T-cell (primary cell): ENCODE data around the gene NPB. TPM values are rescaled to one million over a fixed set of nuclear protein-coding genes. Genes with fewer than 3 reads are reported as not detected.

ENCODE experiments used
- ATAC-seq, 4 experiments: fragments of 200-7000 bp in 3 of 4; fragments of 150-1000 bp in 1 of 4; cut with Tn5 transposase; replicated peaks in 1 of 4; 1 replicate in 3 of 4; 2 replicates in 1 of 4; pipeline ENCODE4 v1.10.0; 2021; ENCODE audit warnings: moderate library complexity in 3 of 4, mild to moderate bottlenecking in 2 of 4, moderate number of reproducible peaks in 1 of 4
- CTCF ChIA-PET, 2 donors: fragments of 300-600 bp; sonication (Branson Sonifier 250); formaldehyde crosslinking; loops; one replicate each; lab custom pipeline; 2022; ENCODE audit warnings: antibody characterized with exemption in 2 of 2; lab: Charles Lee
- POLR2A ChIA-PET, 2 donors: fragments of 300-600 bp; sonication (Branson Sonifier 250); formaldehyde crosslinking; loops; one replicate each; lab custom pipeline; 2022; ENCODE audit warnings: antibody characterized with exemption in 2 of 2; lab: Charles Lee
- DNase-seq, 35 experiments: peaks; one replicate each; pipeline versions ENCODE4 v3.0.0 to v3.0.0-alpha.2; 2013 to 2023
- H3K27ac ChIP-seq: one replicate; pipeline ENCODE4 v1.5.1; 2013; ENCODE audit warnings: low read length
- H3K27me3 ChIP-seq, 2 experiments: replicated peaks in 1 of 2; 1 replicate in 1 of 2; 2 replicates in 1 of 2; pipeline versions ENCODE4 v1.6.1 to v1.7.0; 2013; ENCODE audit warnings: low read length in 1 of 2, mixed read lengths in 1 of 2; ENCODE audit not compliant: control insufficient read depth in 2 of 2, insufficient read depth in 2 of 2; ENCODE audit errors: extremely low read depth in 1 of 2
- H3K36me3 ChIP-seq, 2 donors: 1 replicate in 1 of 2; 2 replicates in 1 of 2; pipeline versions ENCODE4 v1.6.1 to v1.7.0; 2013; ENCODE audit warnings: low read length in 1 of 2; ENCODE audit not compliant: control insufficient read depth in 2 of 2, insufficient read depth in 1 of 2; ENCODE audit errors: extremely low read depth in 1 of 2
- H3K4me1 ChIP-seq, 2 experiments: 1 replicate in 1 of 2; 2 replicates in 1 of 2; pipeline versions ENCODE4 v1.6.1 to v1.7.0; 2013; ENCODE audit warnings: low read length in 2 of 2, mixed read lengths in 1 of 2; ENCODE audit not compliant: insufficient read depth in 2 of 2, control insufficient read depth in 1 of 2; ENCODE audit errors: extremely low read depth in 1 of 2
- H3K4me3 ChIP-seq, 2 donors: 1 replicate in 1 of 2; 2 replicates in 1 of 2; pipeline versions ENCODE4 v1.5.1 to v1.7.0; 2013; ENCODE audit warnings: mild to moderate bottlenecking in 2 of 2, low read length in 1 of 2, moderate library complexity in 1 of 2; ENCODE audit not compliant: control insufficient read depth in 1 of 2; ENCODE audit errors: extremely low read depth in 1 of 2
- H3K9me3 ChIP-seq: 2 replicates; pipeline ENCODE4 v1.7.0; 2013
- H3K27ac Mint-ChIP-seq, 2 donors: one replicate each; pipeline ENCODE4 v1.8.0; 2020 to 2021; ENCODE audit warnings: mild to moderate bottlenecking in 2 of 2, mixed read lengths in 2 of 2
- H3K27me3 Mint-ChIP-seq, 2 donors: one replicate each; pipeline ENCODE4 v1.8.0; 2021 to 2022; ENCODE audit warnings: mixed read lengths in 2 of 2
- H3K36me3 Mint-ChIP-seq: one replicate; pipeline ENCODE4 v1.8.0; 2021; ENCODE audit warnings: mixed read lengths
- H3K4me1 Mint-ChIP-seq, 3 donors: one replicate each; pipeline ENCODE4 v1.8.0; 2020 to 2022; ENCODE audit warnings: mixed read lengths in 3 of 3, mild to moderate bottlenecking in 1 of 3
- H3K4me3 Mint-ChIP-seq, 3 donors: one replicate each; pipeline ENCODE4 v1.8.0; 2020 to 2022; ENCODE audit warnings: mild to moderate bottlenecking in 3 of 3, mixed read lengths in 3 of 3, moderate library complexity in 3 of 3
- H3K9me3 Mint-ChIP-seq, 3 donors: one replicate each; pipeline ENCODE4 v1.8.0; 2020 to 2022; ENCODE audit warnings: mixed read lengths in 3 of 3
- WGBS: methylation state at CpG from one replicate; pipeline ENCODE4 v1.1.5; 2013; ENCODE audit warnings: missing lambda C conversion rate; ENCODE audit not compliant: insufficient coverage; 5-methylcytosine and 5-hydroxymethylcytosine counted together
- total RNA-seq, 35 experiments: library from RNA in 6 of 35; stranded (reverse) in 6 of 35; fragments of 120-200 nt in 1 of 35; gene quantifications; one replicate each; pipeline versions ENCODE4 v1.2.1 to v1.2.4 and lab custom pipeline; 2013 to 2026

NPB gene
- total RNA-seq, 5 donors from 2014 or later (not counting 1 experiment from before 2014, with no cell fraction given), result 0.16 to 0.51 (median 0.41) TPM

DNA sequence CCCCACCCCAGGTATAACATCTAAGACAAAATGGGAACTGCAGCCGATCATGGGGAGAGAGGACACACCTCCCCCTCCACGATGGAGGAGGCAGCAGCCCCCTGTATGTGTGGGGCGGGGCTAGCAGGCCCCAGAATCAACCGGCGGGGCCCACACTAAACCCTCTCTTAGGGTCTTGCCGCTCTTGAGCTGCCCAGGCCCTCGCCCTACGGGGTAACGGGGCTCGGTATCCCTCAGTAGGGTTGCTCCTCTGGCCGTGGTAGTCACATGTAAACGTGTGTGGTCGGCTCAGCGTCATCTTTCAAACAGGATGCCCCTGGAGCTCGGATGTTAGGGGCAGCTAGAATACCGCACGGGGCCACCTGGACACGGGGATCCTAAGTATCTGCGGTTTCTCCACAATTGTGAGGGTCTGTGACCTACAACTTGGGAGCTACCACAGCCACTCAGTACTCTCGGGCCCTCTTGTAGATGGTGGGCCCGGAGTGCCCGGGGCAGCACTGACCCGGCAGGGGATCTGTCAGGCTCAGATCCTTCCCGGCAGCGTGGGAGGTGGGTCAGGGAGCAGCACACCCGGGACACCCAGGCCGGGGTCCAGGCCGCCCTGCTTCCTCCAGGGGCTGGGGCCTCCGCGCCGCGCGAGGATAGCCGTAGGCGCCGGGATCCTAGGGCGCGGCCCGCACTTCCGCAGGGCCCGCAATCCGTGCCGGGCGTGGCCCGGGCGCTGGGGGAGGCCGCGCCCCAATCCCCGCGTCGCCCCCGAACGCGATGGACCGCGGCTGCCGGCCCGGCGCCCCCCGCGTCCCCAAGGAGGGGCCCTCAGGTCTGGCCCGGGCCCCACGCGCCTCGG is 31.7 kb upstream of the NPB start:
- no peaks in the 10 kb centered on the region for H3K9me3 ChIP-seq
- POLR2A ChIA-PET, result no interaction called here
- CTCF ChIA-PET, result interaction anchor here in 1 of 2 donors (0.7 kb wide), 1 partner anchor 80 kb away, joined by 4 read pairs; no protein-coding TSS in a partner anchor
- H3K36me3 ChIP-seq, result peaks cover 7 to 30% of the 10 kb centered on the region in 2 donors
- Mint-ChIP-seq H3K27ac (peak overlapping the region; percentile 87 to 88), H3K4me3 (peak overlapping the region; percentile 81 to 84 (median 82)), H3K36me3 (no peaks in the 10 kb centered on the region), H3K9me3 (no peaks in the 10 kb centered on the region), H3K4me1 (peaks cover 34 to 52% (median 39%) of the 10 kb centered on the region in 3 donors), H3K27me3 (no peaks in the 10 kb centered on the region)
- ATAC-seq (peak; percentile 26 to 53 (median 42)), DNase-seq (peak in 11 of 35 experiments; percentile 20 to 62 (median 38))
- peak overlapping the region; percentile 69 for H3K27ac ChIP-seq
- WGBS, result under 1% methylated on average over 61 of the region's 65 CpGs
- peaks cover 10 to 66% of the 10 kb centered on the region in 2 experiments for H3K4me1 ChIP-seq
- H3K4me3 ChIP-seq, result peak overlapping the region; percentile 62 to 81
- no peaks in the 10 kb centered on the region for H3K27me3 ChIP-seq

DNA sequence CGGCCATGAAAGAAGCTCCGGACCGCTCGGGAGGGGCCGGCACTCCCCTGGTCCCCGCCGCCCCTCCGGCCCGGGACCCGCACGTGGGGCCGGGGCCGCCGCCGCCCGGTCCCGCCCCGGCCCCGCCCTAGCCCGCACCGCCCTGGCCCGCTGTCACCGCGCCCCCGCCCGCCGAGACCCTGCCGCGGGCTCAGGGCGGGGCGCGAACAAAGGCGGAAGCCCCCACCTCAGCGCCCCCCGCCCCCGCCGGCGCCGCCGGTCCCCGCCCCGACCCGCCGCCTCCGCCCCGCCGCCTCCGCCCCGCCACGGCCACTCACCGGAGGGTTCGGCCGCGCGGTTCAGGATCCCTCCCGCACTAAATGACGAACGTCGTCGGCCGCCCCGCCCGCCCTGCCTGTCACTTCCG is 31.1 kb upstream of the NPB start, which contains the start of gene ARHGDIA:
Gene ARHGDIA, minus strand, starts transcription at position 357 of the 406 bp plus-strand sequence. CDS start 1,407 bp downstream, outside the sequence.
- DNase-seq (no peak), ATAC-seq (peak; percentile 70 to 79 (median 72))
- Mint-ChIP-seq H3K27ac (peak within 1 kb of the TSS; percentile 93), H3K4me3 (peak within 1 kb of the TSS; percentile 81 to 86 (median 83)), H3K4me1 (peaks cover 32 to 49% (median 39%) of the 10 kb centered on the region in 3 donors), H3K36me3 (no peaks in the 10 kb centered on the region), H3K9me3 (no peaks in the 10 kb centered on the region), H3K27me3 (no peaks in the 10 kb centered on the region)
- H3K4me3 ChIP-seq, result peak within 1 kb of the TSS; percentile 81 to 94
- H3K27me3 ChIP-seq, result no peaks in the 10 kb centered on the region
- H3K9me3 ChIP-seq, result no peaks in the 10 kb centered on the region
- under 1% methylated on average over 47 of the region's 64 CpGs for WGBS
- H3K27ac ChIP-seq, result peak within 1 kb of the TSS; percentile 98
- H3K36me3 ChIP-seq, result peaks cover 7 to 30% of the 10 kb centered on the region in 2 donors
- CTCF ChIA-PET, result no interaction called here
- POLR2A ChIA-PET, result no interaction called here
- peaks cover 10 to 66% of the 10 kb centered on the region in 2 experiments for H3K4me1 ChIP-seq

DNA sequence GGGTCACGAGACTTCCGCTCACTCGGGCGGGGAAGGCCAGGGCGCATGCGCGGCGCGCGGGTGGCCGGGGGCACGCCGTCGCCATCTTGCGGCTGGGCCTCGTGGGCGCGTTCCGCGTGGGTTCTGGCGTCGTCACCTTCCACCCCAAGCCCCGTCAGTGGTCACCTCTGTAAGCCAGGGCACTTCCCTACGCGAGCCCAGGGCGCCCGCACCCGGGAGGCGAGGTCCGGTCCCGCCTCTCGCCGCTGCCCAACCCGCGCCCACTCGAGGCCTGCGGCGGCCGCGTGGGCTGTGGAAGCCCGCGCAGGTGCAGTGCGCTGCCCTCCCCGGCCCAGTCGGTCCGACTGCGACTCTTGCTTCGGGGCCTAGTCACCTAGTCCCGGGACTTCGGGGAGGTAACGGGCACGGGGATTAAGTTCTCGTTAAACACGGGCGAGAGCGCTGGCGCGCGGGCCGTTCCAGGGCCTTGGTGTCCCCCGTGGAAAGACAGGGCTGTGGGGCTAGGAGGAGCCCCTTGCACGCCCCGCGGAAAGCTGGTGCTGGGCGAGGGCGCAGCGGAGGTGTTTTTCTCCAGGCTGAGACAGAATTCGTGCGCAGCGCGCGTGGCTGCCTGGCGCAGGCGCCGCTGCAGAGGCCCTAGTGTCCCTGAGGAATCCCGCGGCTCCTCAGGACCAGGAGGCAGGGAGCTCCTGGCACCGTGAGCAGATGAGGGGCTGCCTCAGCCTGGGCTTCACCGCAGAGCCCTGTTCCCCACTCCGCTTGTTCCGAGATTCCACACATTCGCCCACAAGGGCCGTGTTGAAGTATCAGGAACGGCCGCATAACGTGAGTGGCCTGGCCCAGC is 30.4 kb upstream of the NPB start:
- Histone ChIP-seq H3K4me3 (peak overlapping the region; percentile 70 to 94), H3K4me1 (peaks cover 10 to 59% of the 10 kb centered on the region in 2 experiments), H3K27me3 (no peaks in the 10 kb centered on the region), H3K36me3 (peaks cover 7 to 28% of the 10 kb centered on the region in 2 donors), H3K27ac (peak overlapping the region; percentile 98), H3K9me3 (no peaks in the 10 kb centered on the region)
- ChIA-PET CTCF (interaction anchor here (0.5 to 0.7 kb wide), 4 partner anchors 157 to 628 kb away, joined by 3 to 4 read pairs (median 4); partner anchors contain the start of genes HEXD (in 1 of the 2) and OGFOD3 (in 1 of the 2)), POLR2A (no interaction called here)
- ATAC-seq (peak; percentile 41 to 51 (median 42)), DNase-seq (peak; percentile 88 to 97 (median 93))
- Mint-ChIP-seq H3K27me3 (no peaks in the 10 kb centered on the region), H3K27ac (peak overlapping the region; percentile 93), H3K4me3 (peak overlapping the region; percentile 81 to 86 (median 83)), H3K9me3 (no peaks in the 10 kb centered on the region), H3K4me1 (peaks cover 31 to 47% (median 39%) of the 10 kb centered on the region in 3 donors), H3K36me3 (no peaks in the 10 kb centered on the region)
- under 1% methylated on average over 86 of the region's 86 CpGs for WGBS

DNA sequence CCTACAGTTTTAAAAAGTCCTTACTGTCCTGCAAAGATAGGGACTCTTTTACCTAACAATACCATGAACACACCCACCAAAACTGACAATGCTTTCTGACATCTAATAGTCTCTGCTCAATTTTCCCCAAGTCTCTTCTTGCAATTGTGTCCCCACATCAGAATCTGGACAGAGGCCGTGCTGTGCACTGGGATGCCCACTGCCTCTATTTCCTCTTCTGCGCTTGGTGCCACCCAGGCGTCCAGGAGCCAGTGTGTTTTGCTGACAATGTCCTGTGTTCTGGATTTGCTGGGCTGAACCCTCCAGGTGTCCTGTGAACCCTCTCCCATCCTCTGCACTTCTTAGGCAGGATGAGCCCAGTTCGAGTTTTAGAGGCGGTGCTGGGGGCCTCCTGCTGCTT is 24.5 kb upstream of the NPB start:
- no peak for DNase-seq
- CTCF ChIA-PET, result no interaction called here

DNA sequence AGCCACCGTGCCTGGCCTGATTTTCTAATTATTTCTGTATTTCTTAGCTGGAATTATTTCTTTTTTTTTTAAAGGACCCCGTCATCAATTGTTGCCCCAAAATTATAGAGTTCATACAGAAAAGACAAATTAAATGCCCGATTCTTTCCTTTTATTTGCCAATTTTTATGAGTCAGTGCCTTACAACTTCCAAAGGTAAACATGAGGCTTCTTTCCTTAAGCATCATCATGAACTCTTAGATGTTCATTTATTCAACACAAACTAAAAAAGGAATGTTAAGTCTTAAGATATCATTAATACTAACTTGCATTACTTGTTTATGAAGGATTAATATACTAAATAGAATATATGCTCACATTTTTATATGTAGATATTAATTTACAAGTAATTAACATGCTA is 23.7 kb upstream of the NPB start:
- no peaks in the 10 kb centered on the region for H3K9me3 Mint-ChIP-seq
- ChIA-PET POLR2A (no interaction called here), CTCF (no interaction called here)
- Histone ChIP-seq H3K9me3 (no peaks in the 10 kb centered on the region), H3K4me3 (no peak overlapping the region), H3K4me1 (peaks cover 0 to under 1% of the 10 kb centered on the region in 2 experiments), H3K27me3 (no peaks in the 10 kb centered on the region), H3K36me3 (peaks cover 0 to 18% of the 10 kb centered on the region in 2 donors), H3K27ac (no peak overlapping the region)
- no peak overlapping the region for H3K27ac Mint-ChIP-seq
- DNase-seq (no peak), ATAC-seq (no peak)
- 100% methylated on average over 2 of the region's 3 CpGs for WGBS
- no peaks in the 10 kb centered on the region for H3K27me3 Mint-ChIP-seq
- peaks cover 4 to 9% (median 7%) of the 10 kb centered on the region in 3 donors for H3K4me1 Mint-ChIP-seq
- H3K36me3 Mint-ChIP-seq, result peaks cover 16% of the 10 kb centered on the region
- no peak overlapping the region for H3K4me3 Mint-ChIP-seq

More for the DNA sequence above, 24.5 kb upstream of the NPB start:
- Mint-ChIP-seq H3K27me3 (no peaks in the 10 kb centered on the region), H3K36me3 (peaks cover 14% of the 10 kb centered on the region), H3K9me3 (no peaks in the 10 kb centered on the region), H3K27ac (no peak overlapping the region), H3K4me3 (no peak overlapping the region), H3K4me1 (peaks cover 9 to 16% (median 14%) of the 10 kb centered on the region in 3 donors)
- Histone ChIP-seq H3K4me1 (peaks cover 2 to 8% of the 10 kb centered on the region in 2 experiments), H3K27ac (no peak overlapping the region), H3K36me3 (peaks cover 0 to 18% of the 10 kb centered on the region in 2 donors), H3K9me3 (no peaks in the 10 kb centered on the region), H3K27me3 (no peaks in the 10 kb centered on the region), H3K4me3 (no peak overlapping the region)
- ATAC-seq, result no peak
- WGBS, result 90% methylated on average over 2 of the region's 5 CpGs
- POLR2A ChIA-PET, result no interaction called here

DNA sequence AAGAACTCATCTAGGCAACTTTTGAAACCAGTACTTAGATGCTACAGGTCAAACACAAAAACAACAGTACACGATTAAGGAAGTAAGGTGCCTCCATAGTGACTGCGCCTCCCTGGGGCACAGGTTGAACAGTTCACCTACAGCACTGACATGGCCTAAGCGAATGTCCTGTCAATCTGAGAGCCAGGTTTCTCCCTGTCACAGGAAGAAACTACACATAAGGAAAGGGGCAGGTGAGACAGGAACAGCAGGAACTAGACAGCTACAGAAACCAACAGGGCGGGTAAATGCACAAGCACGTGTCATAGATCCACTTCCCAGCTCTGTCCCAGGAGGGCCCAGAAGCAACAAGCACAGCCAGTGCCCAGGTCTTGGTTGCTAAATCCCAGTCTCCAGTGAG is 22.9 kb upstream of the NPB start:
- H3K9me3 Mint-ChIP-seq, result no peaks in the 10 kb centered on the region
- no peak for ATAC-seq
- Histone ChIP-seq H3K27me3 (no peaks in the 10 kb centered on the region), H3K36me3 (peaks cover 0 to 18% of the 10 kb centered on the region in 2 donors), H3K27ac (no peak overlapping the region), H3K4me3 (no peak overlapping the region), H3K4me1 (no peaks in the 10 kb centered on the region), H3K9me3 (no peaks in the 10 kb centered on the region)
- no peak overlapping the region for H3K27ac Mint-ChIP-seq
- ChIA-PET POLR2A (no interaction called here), CTCF (no interaction called here)
- no peaks in the 10 kb centered on the region for H3K27me3 Mint-ChIP-seq
- H3K4me1 Mint-ChIP-seq, result peaks cover 0 to 4% (median under 1%) of the 10 kb centered on the region in 3 donors
- DNase-seq, result no peak
- 96% methylated on average over 3 of the region's 5 CpGs for WGBS
- H3K36me3 Mint-ChIP-seq, result peaks cover 16% of the 10 kb centered on the region
- H3K4me3 Mint-ChIP-seq, result no peak overlapping the region
